ENCODE data around the gene GCAT. TPM values are rescaled to one million over a fixed set of nuclear protein-coding genes. Genes with fewer than 3 reads are reported as not detected.

GCAT gene
- polyA plus RNA-seq, 3 donors, result 0.56 to 1.9 (median 1.1) TPM

DNA sequence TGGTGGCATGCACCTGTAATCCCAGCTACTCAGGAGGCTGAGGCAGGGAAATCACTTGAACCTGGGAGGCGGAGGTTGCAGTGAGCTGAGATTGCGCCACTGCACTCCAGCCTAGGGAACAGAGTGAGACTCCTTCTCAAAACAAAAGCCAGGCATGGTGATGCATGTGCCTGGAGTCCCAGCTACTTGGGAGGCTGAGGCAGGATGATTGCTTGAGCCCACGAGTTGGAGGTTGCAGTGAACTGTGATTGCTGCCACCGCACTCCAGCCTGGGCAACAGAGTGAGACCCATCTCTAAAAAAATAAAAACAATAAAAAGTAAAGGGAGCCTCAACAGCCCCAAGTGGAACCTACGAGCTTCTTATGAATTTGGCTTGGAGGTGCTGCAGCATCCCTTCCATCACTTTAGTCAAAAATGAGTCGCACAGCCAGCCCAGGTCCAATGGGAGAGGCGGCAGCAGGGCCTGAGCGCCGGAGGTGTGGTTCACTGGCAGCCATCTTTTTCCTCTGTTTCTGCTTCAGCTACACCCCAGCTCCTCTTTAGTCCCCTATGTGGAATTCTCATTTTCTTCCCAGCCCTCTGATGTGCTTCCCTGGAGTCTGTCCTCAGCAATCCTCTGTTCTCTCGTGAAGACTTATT lies 29.2 kb upstream of the GCAT start:
- Histone ChIP-seq H3K79me2 (ENCODE audit: insufficient read depth, low read length) (no peaks in the 10 kb centered on the region), H3K4me3 (replicated peaks in 1 of 3; ENCODE audit: low read depth in 2 of 3, low read length in 3 of 3) (no peak overlapping the region), H3K27me3 (ENCODE audit: control insufficient read depth in 2 of 2, insufficient read depth in 2 of 2, low read length in 2 of 2) (no peaks in the 10 kb centered on the region), H3K4me2 (replicated peaks; ENCODE audit: extremely low read depth, low read length, poor library complexity, severe bottlenecking) (no peak overlapping the region), H4K20me1 (ENCODE audit: insufficient read depth, low read length) (no peaks in the 10 kb centered on the region), H3K9ac (ENCODE audit: insufficient read depth, low read length, poor library complexity, severe bottlenecking) (no peak overlapping the region), H3K9me3 (replicated peaks in 1 of 2; ENCODE audit: control insufficient read depth in 1 of 2, insufficient read depth in 1 of 2, low read length in 2 of 2) (no peaks in the 10 kb centered on the region), H3K27ac (ENCODE audit: low read depth in 1 of 2, low read length in 2 of 2) (no peak overlapping the region), H3K36me3 (replicated peaks in 1 of 2; ENCODE audit: control insufficient read depth in 1 of 2, insufficient read depth in 2 of 2, low read length in 2 of 2) (peaks cover 12 to 16% of the 10 kb centered on the region in 2 donors), H2AFZ (ENCODE audit: insufficient read depth, low read depth, low read length, poor library complexity, severe bottlenecking) (no peak overlapping the region), H3K4me1 (ENCODE audit: control insufficient read depth in 1 of 2, insufficient read depth in 2 of 2, low read length in 2 of 2) (no peaks in the 10 kb centered on the region)
- intact Hi-C loops (cut with micrococcal nuclease), result no loop called here
- 93% methylated on average over 8 of the region's 10 CpGs for WGBS (ENCODE audit: insufficient coverage)
- Mint-ChIP-seq H3K27ac (peak overlapping the region in 1 of 7 donors; percentile 24), H3K27me3 (ENCODE audit: low read depth in 3 of 3) (peaks cover 0 to 6% (median 1%) of the 10 kb centered on the region in 3 donors), H3K36me3 (peaks cover 11 to 18% of the 10 kb centered on the region in 2 donors), H3K4me1 (no peaks in the 10 kb centered on the region), H3K4me3 (no peak overlapping the region), H3K9me3 (no peaks in the 10 kb centered on the region)
- TF ChIP-seq, protein P1, sequence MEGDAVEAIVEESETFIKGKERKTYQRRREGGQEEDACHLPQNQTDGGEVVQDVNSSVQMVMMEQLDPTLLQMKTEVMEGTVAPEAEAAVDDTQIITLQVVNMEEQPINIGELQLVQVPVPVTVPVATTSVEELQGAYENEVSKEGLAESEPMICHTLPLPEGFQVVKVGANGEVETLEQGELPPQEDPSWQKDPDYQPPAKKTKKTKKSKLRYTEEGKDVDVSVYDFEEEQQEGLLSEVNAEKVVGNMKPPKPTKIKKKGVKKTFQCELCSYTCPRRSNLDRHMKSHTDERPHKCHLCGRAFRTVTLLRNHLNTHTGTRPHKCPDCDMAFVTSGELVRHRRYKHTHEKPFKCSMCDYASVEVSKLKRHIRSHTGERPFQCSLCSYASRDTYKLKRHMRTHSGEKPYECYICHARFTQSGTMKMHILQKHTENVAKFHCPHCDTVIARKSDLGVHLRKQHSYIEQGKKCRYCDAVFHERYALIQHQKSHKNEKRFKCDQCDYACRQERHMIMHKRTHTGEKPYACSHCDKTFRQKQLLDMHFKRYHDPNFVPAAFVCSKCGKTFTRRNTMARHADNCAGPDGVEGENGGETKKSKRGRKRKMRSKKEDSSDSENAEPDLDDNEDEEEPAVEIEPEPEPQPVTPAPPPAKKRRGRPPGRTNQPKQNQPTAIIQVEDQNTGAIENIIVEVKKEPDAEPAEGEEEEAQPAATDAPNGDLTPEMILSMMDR (IDR thresholded peaks at IDR 0.05), result no peak
- DNase-seq, result no peak

DNA sequence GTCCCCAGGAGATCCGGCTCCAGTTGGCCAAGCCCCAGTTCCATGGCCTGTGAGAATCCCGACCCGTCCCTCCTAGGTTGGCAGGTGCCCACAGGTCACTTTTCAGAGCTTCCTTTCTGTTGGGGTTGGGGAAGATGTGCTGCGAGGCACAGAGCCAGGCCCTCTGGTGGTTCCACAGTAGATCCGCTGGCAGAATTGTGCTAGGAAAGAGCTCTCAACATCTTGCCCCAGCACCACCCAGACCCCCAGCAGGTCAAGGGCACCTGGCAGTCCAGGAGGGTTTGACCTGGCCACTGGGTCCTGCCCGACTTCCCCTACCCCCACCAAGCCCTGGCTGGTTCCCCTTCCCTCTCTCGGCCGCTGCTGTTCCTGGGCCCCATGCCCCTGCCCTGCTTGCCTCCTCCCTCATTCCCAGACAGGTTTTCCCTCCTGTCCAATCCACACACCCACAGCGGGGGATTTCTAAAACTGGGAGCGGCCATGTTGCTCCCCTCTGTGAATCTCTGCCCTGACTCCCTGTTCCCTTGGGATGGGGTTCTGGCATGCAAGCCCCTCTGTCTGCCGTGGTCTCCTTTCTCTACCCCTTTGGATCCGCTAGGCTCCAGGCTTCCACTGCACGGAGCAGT lies 26.2 kb upstream of the GCAT start:
- Mint-ChIP-seq H3K4me1 (no peaks in the 10 kb centered on the region), H3K27me3 (ENCODE audit: low read depth in 3 of 3) (peaks cover 1 to 7% (median 6%) of the 10 kb centered on the region in 3 donors), H3K36me3 (no peaks in the 10 kb centered on the region), H3K9me3 (peaks cover 0 to 2% (median 0%) of the 10 kb centered on the region in 7 donors), H3K4me3 (no peak overlapping the region), H3K27ac (no peak overlapping the region)
- H4K20me1 ChIP-seq (ENCODE audit: insufficient read depth, low read length), result no peaks in the 10 kb centered on the region
- 95% methylated on average over 8 of the region's 13 CpGs for WGBS (ENCODE audit: insufficient coverage)
- no peak overlapping the region for H3K9ac ChIP-seq (ENCODE audit: insufficient read depth, low read length, poor library complexity, severe bottlenecking)
- no peak overlapping the region for H3K27ac ChIP-seq (ENCODE audit: low read depth in 1 of 2, low read length in 2 of 2)
- H3K4me1 ChIP-seq (ENCODE audit: control insufficient read depth in 1 of 2, insufficient read depth in 2 of 2, low read length in 2 of 2), result no peaks in the 10 kb centered on the region
- no peaks in the 10 kb centered on the region for H3K27me3 ChIP-seq (ENCODE audit: control insufficient read depth in 2 of 2, insufficient read depth in 2 of 2, low read length in 2 of 2)
- TF ChIP-seq, protein P1 (IDR thresholded peaks at IDR 0.05), result no peak
- no peak overlapping the region for H2AFZ ChIP-seq (ENCODE audit: insufficient read depth, low read depth, low read length, poor library complexity, severe bottlenecking)
- intact Hi-C loops (cut with micrococcal nuclease), result no loop called here
- H3K36me3 ChIP-seq (replicated peaks in 1 of 2; ENCODE audit: control insufficient read depth in 1 of 2, insufficient read depth in 2 of 2, low read length in 2 of 2), result no peaks in the 10 kb centered on the region
- DNase-seq, result no peak
- no peaks in the 10 kb centered on the region for H3K79me2 ChIP-seq (ENCODE audit: insufficient read depth, low read length)
- no peak overlapping the region for H3K4me2 ChIP-seq (replicated peaks; ENCODE audit: extremely low read depth, low read length, poor library complexity, severe bottlenecking)
- no peak overlapping the region for H3K4me3 ChIP-seq (replicated peaks in 1 of 3; ENCODE audit: low read depth in 2 of 3, low read length in 3 of 3)
- no peaks in the 10 kb centered on the region for H3K9me3 ChIP-seq (replicated peaks in 1 of 2; ENCODE audit: control insufficient read depth in 1 of 2, insufficient read depth in 1 of 2, low read length in 2 of 2)
